H1 (cell line): ENCODE measurements around the gene RPL39L. TPM values are rescaled to one million over a fixed set of nuclear protein-coding genes. Genes with fewer than 3 reads are reported as not detected.

ENCODE experiments used
- CTCF ChIA-PET: fragments of 300-600 bp; sonication (Branson Sonifier 250); formaldehyde crosslinking; loops from one replicate; lab custom pipeline; 2021; ENCODE audit not compliant: partially characterized antibody; lab: Charles Lee
- POLR2A ChIA-PET: fragments of 300-600 bp; sonication (Branson Sonifier 250); formaldehyde crosslinking; loops from one replicate; lab custom pipeline; 2021; ENCODE audit warnings: inconsistent platforms; ENCODE audit not compliant: partially characterized antibody; lab: Charles Lee
- DNase-seq, 2 experiments: peaks; one replicate each; pipeline versions ENCODE4 v3.0.0 to v3.0.0-alpha.2; 2010 to 2022; ENCODE audit warnings: low spot score in 2 of 2, low read depth in 1 of 2, mixed read lengths in 1 of 2
- FAIRE-seq: peaks from 2 replicates; lab custom pipeline; 2011; peaks lifted over from hg19 to GRCh38; lab: Jason Lieb, UNC
- H2AFZ ChIP-seq: 2 replicates; pipeline ENCODE4 v1.8.1; 2012; ENCODE audit warnings: low read length, inconsistent platforms
- H2AK5ac ChIP-seq: 2 replicates; pipeline ENCODE4 v1.6.1; 2013; ENCODE audit warnings: low read depth, low read length
- H2BK120ac ChIP-seq: replicated peaks from 2 replicates; pipeline ENCODE3; 2013; ENCODE audit warnings: low read depth, low read length, inconsistent platforms
- H2BK12ac ChIP-seq: 2 replicates; pipeline ENCODE4 v1.6.1; 2013; ENCODE audit warnings: low read depth, low read length
- H2BK15ac ChIP-seq: 2 replicates; pipeline ENCODE4 v1.6.1; 2013; ENCODE audit warnings: low read length
- H2BK20ac ChIP-seq: 2 replicates; pipeline ENCODE4 v1.6.1; 2013; ENCODE audit warnings: low read length
- H2BK5ac ChIP-seq: 2 replicates; pipeline ENCODE4 v1.6.1; 2013; ENCODE audit warnings: low read depth, low read length
- H3K14ac ChIP-seq: 2 replicates; pipeline ENCODE4 v1.6.1; 2013; ENCODE audit warnings: inconsistent platforms; ENCODE audit not compliant: insufficient read length
- H3K18ac ChIP-seq: 2 replicates; pipeline ENCODE4 v1.6.1; 2013; ENCODE audit warnings: low read length; ENCODE audit errors: extremely low read depth
- H3K23ac ChIP-seq: 2 replicates; pipeline ENCODE4 v1.6.1; 2013; ENCODE audit warnings: inconsistent platforms; ENCODE audit not compliant: insufficient read length
- H3K23me2 ChIP-seq: 2 replicates; pipeline ENCODE4 v1.6.1; 2013; ENCODE audit warnings: low read depth, low read length
- H3K27ac ChIP-seq: 2 replicates; pipeline ENCODE4 v1.6.1; 2011; ENCODE audit warnings: low read depth, low read length, inconsistent platforms
- H3K27me3 ChIP-seq, 4 experiments: replicated peaks in 1 of 4; 1 replicate in 1 of 4; 2 replicates in 3 of 4; pipeline versions ENCODE4 v1.6.1 to v1.8.1; 2011 to 2013; ENCODE audit warnings: low read length in 3 of 4, mild to moderate bottlenecking in 3 of 4, inconsistent platforms in 2 of 4, mixed read lengths in 2 of 4, moderate library complexity in 1 of 4; ENCODE audit not compliant: control insufficient read depth in 3 of 4, insufficient read depth in 3 of 4; ENCODE audit errors: extremely low read depth in 1 of 4
- H3K36me3 ChIP-seq, 4 experiments: 2 replicates each; pipeline versions ENCODE4 v1.6.1 to v1.8.1; 2011 to 2013; ENCODE audit warnings: mild to moderate bottlenecking in 4 of 4, low read length in 3 of 4, moderate library complexity in 2 of 4, control low read depth in 1 of 4, inconsistent platforms in 1 of 4; ENCODE audit not compliant: insufficient read depth in 4 of 4, control insufficient read depth in 2 of 4
- H3K4ac ChIP-seq: replicated peaks from 2 replicates; pipeline ENCODE3; 2013; ENCODE audit warnings: low read length, low read depth, mixed read lengths, inconsistent platforms; ENCODE audit not compliant: insufficient read length
- H3K4me1 ChIP-seq, 4 experiments: replicated peaks in 1 of 4; 1 replicate in 1 of 4; 2 replicates in 3 of 4; pipeline versions ENCODE4 v1.6.1 to v1.8.1; 2011 to 2013; ENCODE audit warnings: low read length in 3 of 4, inconsistent platforms in 2 of 4, mixed read lengths in 1 of 4; ENCODE audit not compliant: insufficient read depth in 4 of 4, control insufficient read depth in 3 of 4
- H3K4me2 ChIP-seq, 2 experiments: 2 replicates each; pipeline versions ENCODE4 v1.6.1 to v1.8.1; 2011 to 2013; ENCODE audit warnings: low read depth in 2 of 2, low read length in 2 of 2, control low read depth in 1 of 2, inconsistent platforms in 1 of 2, mild to moderate bottlenecking in 1 of 2; ENCODE audit not compliant: insufficient read depth in 1 of 2
- H3K4me3 ChIP-seq, 4 experiments: fragments of 200-600, 300-600 bp in 1 of 4; sonication (generic), shearing (Covaris generic), sonication (Bioruptor Twin) in 1 of 4; 2 replicates each; pipeline versions ENCODE4 v1.5.1 to v1.8.1; 2011 to 2016; ENCODE audit warnings: low read length in 4 of 4, low read depth in 3 of 4, control low read depth in 2 of 4, inconsistent platforms in 2 of 4, mild to moderate bottlenecking in 2 of 4, mixed read lengths in 1 of 4, moderate library complexity in 1 of 4; ENCODE audit not compliant: insufficient read depth in 2 of 4; ENCODE audit errors: extremely low read depth in 1 of 4
- H3K56ac ChIP-seq: replicated peaks from 2 replicates; pipeline ENCODE3; 2013; ENCODE audit warnings: low read depth, mild to moderate bottlenecking, mixed read lengths, low read length, inconsistent platforms; ENCODE audit not compliant: insufficient read length
- H3K79me1 ChIP-seq: 2 replicates; pipeline ENCODE4 v1.6.1; 2013; ENCODE audit warnings: low read depth, low read length, control low read depth
- H3K79me2 ChIP-seq, 2 experiments: 2 replicates each; pipeline versions ENCODE4 v1.6.1 to v1.8.1; 2012 to 2013; ENCODE audit warnings: low read length in 2 of 2, mild to moderate bottlenecking in 2 of 2, inconsistent platforms in 1 of 2; ENCODE audit not compliant: insufficient read depth in 2 of 2, control insufficient read depth in 1 of 2
- H3K9ac ChIP-seq, 4 experiments: replicated peaks in 1 of 4; 1 replicate in 1 of 4; 2 replicates in 3 of 4; pipeline versions ENCODE4 v1.6.1 to v1.8.1; 2011 to 2013; ENCODE audit warnings: low read depth in 3 of 4, low read length in 3 of 4, control low read depth in 2 of 4, mild to moderate bottlenecking in 2 of 4, moderate library complexity in 2 of 4, inconsistent platforms in 1 of 4; ENCODE audit errors: extremely low read depth in 1 of 4
- H3K9me3 ChIP-seq, 2 experiments: 2 replicates each; pipeline versions ENCODE4 v1.6.1 to v1.8.1; 2012 to 2013; ENCODE audit warnings: mild to moderate bottlenecking in 2 of 2, moderate library complexity in 2 of 2, control low read depth in 1 of 2, inconsistent platforms in 1 of 2, low read depth in 1 of 2, low read length in 1 of 2, mixed read lengths in 1 of 2; ENCODE audit not compliant: insufficient read depth in 2 of 2
- H4K20me1 ChIP-seq, 2 experiments: replicated peaks in 1 of 2; 2 replicates each; pipeline versions ENCODE3 to v1.8.1; 2011 to 2013; ENCODE audit warnings: inconsistent platforms in 2 of 2, low read length in 2 of 2, mild to moderate bottlenecking in 1 of 2; ENCODE audit not compliant: insufficient read depth in 2 of 2, control insufficient read depth in 1 of 2
- H4K5ac ChIP-seq: 2 replicates; pipeline ENCODE4 v1.6.1; 2013; ENCODE audit warnings: low read length, low read depth, mixed read lengths, inconsistent platforms; ENCODE audit not compliant: insufficient read length
- H4K8ac ChIP-seq: 2 replicates; pipeline ENCODE4 v1.8.0; 2013; ENCODE audit warnings: mild to moderate bottlenecking, moderate library complexity, low read length, inconsistent platforms; ENCODE audit not compliant: insufficient read depth; ENCODE audit errors: extremely low read depth
- H4K91ac ChIP-seq: replicated peaks from 2 replicates; pipeline ENCODE3; 2013; ENCODE audit warnings: low read length, mixed read lengths, inconsistent platforms; ENCODE audit not compliant: insufficient read length
- CTBP2 ChIP-seq: IDR thresholded peaks from 2 replicates; pipeline ENCODE4 v1.7.0; 2011; ENCODE audit warnings: borderline replicate concordance, mild to moderate bottlenecking, moderate library complexity, mixed read lengths, low read length; ENCODE audit not compliant: insufficient read depth, insufficient read length
- E2F6 ChIP-seq: IDR thresholded peaks from 2 replicates; pipeline ENCODE4 v1.6.1; 2012; ENCODE audit warnings: inconsistent platforms
- EGR1 ChIP-seq: IDR thresholded peaks from 2 replicates; pipeline ENCODE4 v1.6.1; 2011; ENCODE audit warnings: low read depth, low read length, borderline replicate concordance
- KDM1A ChIP-seq: fragments of 200-600, 300-600 bp; sonication (generic); IDR thresholded peaks from 2 replicates; pipeline ENCODE4 v1.7.1; 2016; ENCODE audit warnings: mild to moderate bottlenecking, low read length, borderline replicate concordance
- KDM4A ChIP-seq: IDR thresholded peaks from one replicate; pipeline ENCODE4 v1.7.1; 2012; ENCODE audit warnings: low read depth, mild to moderate bottlenecking, moderate library complexity, low read length, inconsistent platforms; ENCODE audit not compliant: severe bottlenecking
- NANOG ChIP-seq: IDR thresholded peaks from 2 replicates; pipeline ENCODE4 v1.6.1; 2011; ENCODE audit warnings: low read length, low read depth, mild to moderate bottlenecking, inconsistent platforms; ENCODE audit not compliant: insufficient read depth, poor library complexity, severe bottlenecking
- POU5F1 ChIP-seq: IDR thresholded peaks from 2 replicates; pipeline ENCODE4 v1.6.1; 2011; ENCODE audit warnings: low read depth, mild to moderate bottlenecking, low read length, moderate library complexity
- RAD21 ChIP-seq, 2 experiments: IDR thresholded peaks in 1 of 2; conservative IDR thresholded peaks in 1 of 2; 2 replicates each; pipeline ENCODE4 v1.6.1; 2011; ENCODE audit warnings: low read depth in 2 of 2, low read length in 2 of 2, improper control_type of control experiment in 1 of 2, inconsistent platforms in 1 of 2, mild to moderate bottlenecking in 1 of 2, moderate library complexity in 1 of 2
- SIX5 ChIP-seq: IDR thresholded peaks from 2 replicates; pipeline ENCODE4 v1.6.1; 2011; ENCODE audit warnings: mild to moderate bottlenecking, low read depth, low read length
- SUZ12 ChIP-seq: fragments of 200-600 bp; sonication (generic); IDR thresholded peaks from 2 replicates; pipeline ENCODE4 v1.6.1; 2012; ENCODE audit warnings: mild to moderate bottlenecking, inconsistent platforms, low read length, moderate library complexity, mixed read lengths
- USF2 ChIP-seq: IDR thresholded peaks from 2 replicates; pipeline ENCODE4 v1.6.1; 2011; ENCODE audit warnings: low read length, improper control_type of control experiment
- YY1 ChIP-seq: IDR thresholded peaks from 2 replicates; pipeline ENCODE4 v1.6.1; 2011; ENCODE audit warnings: low read depth, mild to moderate bottlenecking, low read length
- WGBS, 2 experiments: shearing (Covaris generic) in 1 of 2; methylation state at CpG; one replicate each; pipeline versions ENCODE4 v1.1.6 to v1.1.7; 2013 to 2015; ENCODE audit warnings: low lambda C conversion rate in 2 of 2, mixed read lengths in 2 of 2, inconsistent platforms in 1 of 2, low coverage in 1 of 2, missing lambda C conversion rate in 1 of 2; ENCODE audit not compliant: insufficient replicate concordance in 2 of 2, insufficient coverage in 1 of 2, insufficient read length in 1 of 2; ENCODE audit errors: extremely low coverage in 1 of 2, missing lambda C conversion rate in 1 of 2; 5-methylcytosine and 5-hydroxymethylcytosine counted together
- polyA plus RNA-seq, 7 experiments: library from polyadenylated mRNA; depleted of rRNA in 3 of 7; stranded (reverse) in 5 of 7; unstranded in 2 of 7; fragments of >200 nt in 5 of 7; fragments of 200-250 nt in 2 of 7; gene quantifications; 1 replicate in 5 of 7; 2 replicates in 1 of 7; 4 replicates in 1 of 7; pipeline versions ENCODE4 v1.2.1 to v1.2.3, GENCODE V29; 2011 to 2013; ENCODE audit warnings: missing spikeins in 2 of 7, mixed read lengths in 2 of 7
- total RNA-seq: library from RNA; stranded (reverse); fragmentation: NEBNext Ultra II Directional; extraction: Animal tissue kit (Norgen Biotek cat#: 25700); gene quantifications from 2 replicates; pipeline ENCODE4 v1.2.1, GENCODE V29; 2021

Gene RPL39L
- total and polyA plus RNA-seq, 2 of the 8 experiments (the other 6 are each of a cell fraction or from before 2014, with no cell fraction given) = 51.8 to 67.7 TPM

GRCh38 chr3:187103251-187103650, 36.0 kb downstream of the RPL39L start:
- no peak overlapping the region for H2AFZ ChIP-seq
- H3K23me2 ChIP-seq = no peaks in the 10 kb centered on the region; the same call in 1 of the 2 replicates
- H2BK20ac ChIP-seq = no peak overlapping the region
- DNase-seq (no peak), FAIRE-seq (no peak)
- H2BK15ac ChIP-seq = no peak overlapping the region
- H4K8ac ChIP-seq = no peak overlapping the region
- H3K56ac ChIP-seq = no peak overlapping the region
- H3K27ac ChIP-seq = no peak overlapping the region
- H2BK5ac ChIP-seq = no peak overlapping the region
- H3K9me3 ChIP-seq = no peaks in the 10 kb centered on the region
- H3K4me1 ChIP-seq = peaks cover 0 to 7% (median 1%) of the 10 kb centered on the region in 4 experiments; a peak in 3 of 7 replicates
- no peak overlapping the region for H2BK120ac ChIP-seq
- CTCF ChIA-PET = interaction anchor here (0.6 to 3.8 kb wide), 5 partner anchors 9 to 225 kb away, joined by 3 to 35 read pairs (median 7); no protein-coding TSS in a partner anchor
- no peak overlapping the region for H4K5ac ChIP-seq
- no peak overlapping the region for H2BK12ac ChIP-seq
- POLR2A ChIA-PET = no interaction called here
- H2AK5ac ChIP-seq = no peak overlapping the region
- no peaks in the 10 kb centered on the region for H3K79me1 ChIP-seq
- no peak overlapping the region for H3K4me2 ChIP-seq
- H3K23ac ChIP-seq = no peak overlapping the region
- H3K18ac ChIP-seq = no peak overlapping the region
- H3K4ac ChIP-seq = no peak overlapping the region
- H4K20me1 ChIP-seq = no peaks in the 10 kb centered on the region
- H4K91ac ChIP-seq = no peak overlapping the region
- no peaks in the 10 kb centered on the region; a peak in 1 of 4 replicates for H3K79me2 ChIP-seq
- H3K9ac ChIP-seq = no peak overlapping the region
- H3K36me3 ChIP-seq = no peaks in the 10 kb centered on the region
- no peaks in the 10 kb centered on the region for H3K27me3 ChIP-seq
- H3K4me3 ChIP-seq = no peak overlapping the region
- H3K14ac ChIP-seq = no peak overlapping the region
- 94% methylated on average over 5 of the region's 5 CpGs; no CpG with 5 or more reads in 1 of the 2 experiments for WGBS, 2 experiments
- TF ChIP-seq YY1 (no peak), KDM1A (no peak), KDM4A (no peak), RAD21 (IDR thresholded peaks at IDR 0.05 in 1 of 2, conservative IDR thresholded peaks at IDR 0.05 in 1 of 2; ENCODE audit: low read depth in 2 of 2, low read length in 2 of 2) (no peak), EGR1 (no peak), SIX5 (no peak), USF2 (no peak), NANOG (no peak), CTBP2 (no peak), E2F6 (no peak), SUZ12 (no peak), POU5F1 (no peak)
